Astrocyte of the spinal cord (primary cell): ENCODE measurements around the gene ZNRF2.
A peak's percentile ranks its signal among the peaks of the same experiment; 100 is the strongest.

Experiments used
- DNase-seq: peaks from one replicate; pipeline ENCODE4 v3.0.0; 2011; ENCODE audit warnings: low read depth, low spot score
- H3K4me3 ChIP-seq: 2 replicates; pipeline ENCODE4 v1.5.1; 2011; ENCODE audit warnings: low read depth, mild to moderate bottlenecking, low read length, moderate library complexity
- CTCF ChIP-seq: IDR thresholded peaks from 2 replicates; pipeline ENCODE4 v1.5.1; 2012; ENCODE audit warnings: low read depth, mild to moderate bottlenecking, low read length, inconsistent platforms
- in situ Hi-C: cut with HindIII; loops from 2 replicates; pipeline ENCODE4 v1.10.0; 2017; ENCODE audit warnings: low sequenced_read_pairs

The ZNRF2 gene

GRCh38 chr7:30252885-30253795 lies 31.3 kb upstream of the ZNRF2 start:
- no peak overlapping the region for H3K4me3 ChIP-seq
- no peak for TF ChIP-seq CTCF
- peak; percentile 71 for DNase-seq
- in situ Hi-C loops, result no loop called here

GRCh38 chr7:30253796-30254165 lies 30.6 kb upstream of the ZNRF2 start:
- no peak for DNase-seq
- in situ Hi-C loops, result no loop called here
- TF ChIP-seq CTCF, result no peak
- H3K4me3 ChIP-seq, result no peak overlapping the region

- TF ChIP-seq CTCF, result no peak
- H3K4me3 ChIP-seq, result no peak overlapping the region
- in situ Hi-C loops, result no loop called here
Observed at GRCh38 chr7:30254248-30254647, 30.1 kb upstream of the ZNRF2 start.

GRCh38 chr7:30254717-30255063 lies 29.7 kb upstream of the ZNRF2 start:
- DNase-seq, result no peak
- TF ChIP-seq CTCF, result no peak
- in situ Hi-C loops, result no loop called here
- H3K4me3 ChIP-seq, result no peak overlapping the region

More at GRCh38 chr7:30254248-30254647, 30.1 kb upstream of the ZNRF2 start:
- DNase-seq, result no peak

- TF ChIP-seq CTCF, result no peak
- DNase-seq, result no peak
- H3K4me3 ChIP-seq, result no peak overlapping the region
- in situ Hi-C loops, result no loop called here
Observed at GRCh38 chr7:30255064-30255769, 29.2 kb upstream of the ZNRF2 start.

- H3K4me3 ChIP-seq, result no peak overlapping the region
- TF ChIP-seq CTCF, result no peak
- in situ Hi-C loops, result no loop called here
- no peak for DNase-seq
Observed at GRCh38 chr7:30256349-30256858, 28.0 kb upstream of the ZNRF2 start.
